ENCODE results near the gene PLB1.

PLB1 gene

GRCh38 chr2:28674713-28675068 is 178.8 kb downstream of the PLB1 start:
- no peak for DNase-seq

- no peak for DNase-seq
Observed at GRCh38 chr2:28676152-28676835, 180.4 kb downstream of the PLB1 start.

- DNase-seq = no peak
Observed at GRCh38 chr2:28678175-28678855, 182.5 kb downstream of the PLB1 start.

- no peak for DNase-seq
Observed at GRCh38 chr2:28678944-28679343, 183.1 kb downstream of the PLB1 start.

- DNase-seq = no peak
Observed at GRCh38 chr2:28680657-28681056, 184.8 kb downstream of the PLB1 start.

GRCh38 chr2:28681158-28681571 is 185.3 kb downstream of the PLB1 start:
- no peak for DNase-seq

GRCh38 chr2:28681606-28682005 is 185.7 kb downstream of the PLB1 start:
- DNase-seq = no peak

- no peak for DNase-seq
Observed at GRCh38 chr2:28683100-28683706, 187.3 kb downstream of the PLB1 start.

GRCh38 chr2:28684142-28684858 is 188.4 kb downstream of the PLB1 start:
- DNase-seq = no peak

GRCh38 chr2:28687171-28687570 is 191.3 kb downstream of the PLB1 start:
- DNase-seq = no peak

GRCh38 chr2:28687640-28688385 is 192.0 kb downstream of the PLB1 start:
- no peak for DNase-seq

GRCh38 chr2:28688818-28689217 is 193.0 kb downstream of the PLB1 start:
- DNase-seq = no peak

GRCh38 chr2:28689771-28690170 is 193.9 kb downstream of the PLB1 start:
- DNase-seq = no peak

- no peak for DNase-seq
Observed at GRCh38 chr2:28692411-28692810, 196.6 kb downstream of the PLB1 start.

- DNase-seq = no peak
Observed at GRCh38 chr2:28693223-28693622, 197.4 kb downstream of the PLB1 start.

All from NCI-H1436 treated with DMSO at 0.1 percent for 48 hours (cell line).